IPS-15b (cell line): ENCODE measurements around the gene SI.
"Not testable (repeated sequence)": the region's sequence is repeated elsewhere in the genome, so short reads cannot be mapped to it uniquely, and the experiment has no call there.

ENCODE experiments used
- H3K27me3 ChIP-seq: one replicate; pipeline ENCODE4 v1.6.1; 2013; ENCODE audit warnings: low read length; ENCODE audit not compliant: control insufficient read depth, insufficient read depth
- H3K36me3 ChIP-seq: one replicate; pipeline ENCODE4 v1.6.1; 2013; ENCODE audit warnings: low read length; ENCODE audit not compliant: control insufficient read depth, insufficient read depth
- H3K4me1 ChIP-seq: one replicate; pipeline ENCODE4 v1.6.1; 2013; ENCODE audit warnings: mild to moderate bottlenecking, low read length; ENCODE audit not compliant: control insufficient read depth, insufficient read depth
- H3K4me3 ChIP-seq: one replicate; pipeline ENCODE4 v1.5.1; 2013; ENCODE audit warnings: low read depth, low read length
- H3K9ac ChIP-seq: one replicate; pipeline ENCODE4 v1.6.1; 2013; ENCODE audit warnings: low read depth, mild to moderate bottlenecking, low read length
- H3K9me3 ChIP-seq: one replicate; pipeline ENCODE4 v1.6.1; 2013; ENCODE audit warnings: mild to moderate bottlenecking, low read length; ENCODE audit not compliant: control insufficient read depth, insufficient read depth

Gene SI

GRCh38 chr3:164952966-164953365 lies 125.3 kb downstream of the SI start:
- Histone ChIP-seq H3K4me1 (no peaks in the 10 kb centered on the region), H3K27me3 (no peaks in the 10 kb centered on the region), H3K36me3 (no peaks in the 10 kb centered on the region), H3K4me3 (no peak overlapping the region), H3K9ac (no peak overlapping the region), H3K9me3 (no peaks in the 10 kb centered on the region)

GRCh38 chr3:164951403-164951802 lies 126.9 kb downstream of the SI start:
- not testable (repeated sequence) for H3K9me3 ChIP-seq, H3K4me1 ChIP-seq, H3K4me3 ChIP-seq, H3K9ac ChIP-seq, H3K36me3 ChIP-seq, H3K27me3 ChIP-seq

- H3K27me3 ChIP-seq = no peaks in the 10 kb centered on the region
- no peaks in the 10 kb centered on the region for H3K36me3 ChIP-seq
- H3K4me1 ChIP-seq = no peaks in the 10 kb centered on the region
- no peak overlapping the region for H3K9ac ChIP-seq
- no peak overlapping the region for H3K4me3 ChIP-seq
- H3K9me3 ChIP-seq = no peaks in the 10 kb centered on the region
Measured at GRCh38 chr3:164940745-164941144, 137.6 kb downstream of the SI start.

GRCh38 chr3:164929642-164930041 lies 148.7 kb downstream of the SI start:
- Histone ChIP-seq H3K9me3 (no peaks in the 10 kb centered on the region), H3K4me1 (no peaks in the 10 kb centered on the region), H3K36me3 (no peaks in the 10 kb centered on the region), H3K4me3 (no peak overlapping the region), H3K9ac (no peak overlapping the region), H3K27me3 (no peaks in the 10 kb centered on the region)
